A549 (cell line): Measurements from ENCODE around the gene SPNS2.

Source experiments
- CHD2 ChIP-seq: fragments of 150-350 bp; IDR thresholded peaks from 2 replicates; pipeline ENCODE4 v1.6.1; 2014; ENCODE audit warnings: low read length; ENCODE audit not compliant: partially characterized antibody
- CHD4 ChIP-seq: fragments of 200-600 bp; sonication (generic); IDR thresholded peaks from 2 replicates; pipeline ENCODE4 v1.6.1; 2016; ENCODE audit warnings: antibody characterized with exemption, mild to moderate bottlenecking, borderline replicate concordance
- CTCF ChIP-seq: fragments of >200 bp; sonication (Bioruptor Twin); formaldehyde crosslinking; IDR thresholded peaks from 3 replicates; pipeline ENCODE4 v1.5.1; 2016
- MAZ ChIP-seq: fragments of 150-350 bp; IDR thresholded peaks from 2 replicates; pipeline ENCODE4 v1.6.1; 2014; ENCODE audit warnings: antibody characterized with exemption, low read depth, low read length, borderline replicate concordance
- NR3C1 ChIP-seq: fragments of >200 bp; sonication (Bioruptor Twin); formaldehyde crosslinking; IDR thresholded peaks from 3 replicates; pipeline ENCODE4 v1.6.1; 2017
- SREBF2 ChIP-seq: fragments of 450-650 bp; IDR thresholded peaks from 2 replicates; pipeline ENCODE4 v1.6.1; 2014; ENCODE audit warnings: mild to moderate bottlenecking, moderate library complexity

- no peak for TF ChIP-seq SREBF2
- no peak for TF ChIP-seq CTCF
- no peak for TF ChIP-seq CHD4
- TF ChIP-seq MAZ = no peak
- TF ChIP-seq NR3C1 = no peak
- no peak for TF ChIP-seq CHD2
Observed at GRCh38 chr17:4588391-4588790, 89.7 kb downstream of the SPNS2 start.
